Panc1 (cell line): ENCODE results near the gene LIPJ. TPM values are rescaled to one million over a fixed set of nuclear protein-coding genes. Genes with fewer than 3 reads are reported as not detected.

Source experiments
- ATAC-seq: fragments of 200-7000 bp; cut with Tn5 transposase; 2 replicates; pipeline ENCODE4 v1.9.1; 2020; ENCODE audit warnings: mild to moderate bottlenecking, moderate library complexity
- BruUV-seq: library from RNA; stranded (reverse); fragments of 400-500 nt; replicated peaks from 2 replicates; lab custom pipeline; 2021; lab: Mats Ljungman, UMichigan
- CTCF ChIA-PET: fragments of 300-600 bp; sonication (Branson Sonifier 250); formaldehyde crosslinking; loops from one replicate; lab custom pipeline; 2022; ENCODE audit warnings: antibody characterized with exemption; lab: Charles Lee
- POLR2A ChIA-PET: fragments of 300-600 bp; sonication (Branson Sonifier 250); formaldehyde crosslinking; loops from one replicate; lab custom pipeline; 2022; ENCODE audit warnings: antibody characterized with exemption; lab: Charles Lee
- DNase-seq: peaks from one replicate; pipeline ENCODE4 v3.0.0-alpha.2; 2010; ENCODE audit warnings: low read depth, low spot score
- H3K27ac ChIP-seq: 2 replicates; pipeline ENCODE4 v1.5.1; 2011; ENCODE audit warnings: mild to moderate bottlenecking, low read length, inconsistent platforms
- H3K27me3 ChIP-seq: fragments of 200-500 bp; sonication (Bioruptor generic); 2 replicates; pipeline ENCODE4 v1.6.0; 2014; ENCODE audit warnings: low read length, inconsistent platforms; ENCODE audit not compliant: control insufficient read depth, insufficient read depth
- H3K36me3 ChIP-seq: fragments of 200-500 bp; sonication (Bioruptor generic); 2 replicates; pipeline ENCODE4 v1.5.1; 2014; ENCODE audit warnings: inconsistent platforms, mild to moderate bottlenecking, low read length, moderate library complexity; ENCODE audit not compliant: control insufficient read depth, insufficient read depth
- H3K4me1 ChIP-seq: 2 replicates; pipeline ENCODE4 v1.5.1; 2011; ENCODE audit warnings: inconsistent platforms, mild to moderate bottlenecking, low read length, moderate library complexity; ENCODE audit not compliant: control insufficient read depth, insufficient read depth
- H3K4me3 ChIP-seq, 2 experiments: 2 replicates each; pipeline ENCODE4 v1.5.1; 2011 to 2012; ENCODE audit warnings: low read depth in 2 of 2, low read length in 2 of 2, mild to moderate bottlenecking in 2 of 2, inconsistent platforms in 1 of 2, moderate library complexity in 1 of 2
- H3K9me3 ChIP-seq: fragments of 200-500 bp; sonication (Bioruptor generic); 2 replicates; pipeline ENCODE4 v1.5.1; 2014; ENCODE audit warnings: low read depth, mild to moderate bottlenecking, inconsistent platforms, low read length, moderate library complexity; ENCODE audit not compliant: control insufficient read depth, insufficient read depth
- POLR2AphosphoS5 ChIP-seq: IDR thresholded peaks from 2 replicates; pipeline ENCODE4 v1.6.1; 2012; ENCODE audit warnings: mild to moderate bottlenecking, low read depth, low read length, moderate library complexity
- SIN3A ChIP-seq: IDR thresholded peaks from 2 replicates; pipeline ENCODE4 v1.6.1; 2012; ENCODE audit warnings: low read depth, mild to moderate bottlenecking, low read length, moderate library complexity, borderline replicate concordance; ENCODE audit not compliant: insufficient read depth
- TCF7L2 ChIP-seq: IDR thresholded peaks from 2 replicates; pipeline ENCODE4 v1.6.1; 2011; ENCODE audit warnings: mild to moderate bottlenecking, low read depth, low read length, inconsistent platforms
- in situ Hi-C: cut with HindIII; loops from 2 replicates; pipeline ENCODE4 v1.10.0; 2016; ENCODE audit warnings: low sequenced_read_pairs, low pct_unique_long_range_greater_than_20kb
- intact Hi-C: fragments of 100-400 bp; cut with micrococcal nuclease; formaldehyde crosslinking; loops from one replicate; pipeline ENCODE4 v1.10.0; 2022; ENCODE audit not compliant: unreplicated experiment
- total RNA-seq: library from RNA; stranded (reverse); gene quantifications from one replicate; pipeline ENCODE4 v1.2.1, GENCODE V29; 2021; ENCODE audit not compliant: unreplicated experiment
- TF ChIP-seq, protein P1 (sequence below): fragments of 450-650 bp; IDR thresholded peaks from 2 replicates; pipeline ENCODE4 v1.5.1; 2017; ENCODE audit warnings: mild to moderate bottlenecking
- TF ChIP-seq, protein P2 (sequence below), 2 experiments: IDR thresholded peaks; 2 replicates each; pipeline ENCODE4 v1.6.1; 2011 to 2012; ENCODE audit warnings: low read depth in 2 of 2, control low read depth in 1 of 2, low read length in 1 of 2, mild to moderate bottlenecking in 1 of 2, moderate library complexity in 1 of 2; ENCODE audit not compliant: insufficient read depth in 1 of 2

Gene LIPJ
- total RNA-seq, 1 experiment from 2014 or later = not detected

DNA sequence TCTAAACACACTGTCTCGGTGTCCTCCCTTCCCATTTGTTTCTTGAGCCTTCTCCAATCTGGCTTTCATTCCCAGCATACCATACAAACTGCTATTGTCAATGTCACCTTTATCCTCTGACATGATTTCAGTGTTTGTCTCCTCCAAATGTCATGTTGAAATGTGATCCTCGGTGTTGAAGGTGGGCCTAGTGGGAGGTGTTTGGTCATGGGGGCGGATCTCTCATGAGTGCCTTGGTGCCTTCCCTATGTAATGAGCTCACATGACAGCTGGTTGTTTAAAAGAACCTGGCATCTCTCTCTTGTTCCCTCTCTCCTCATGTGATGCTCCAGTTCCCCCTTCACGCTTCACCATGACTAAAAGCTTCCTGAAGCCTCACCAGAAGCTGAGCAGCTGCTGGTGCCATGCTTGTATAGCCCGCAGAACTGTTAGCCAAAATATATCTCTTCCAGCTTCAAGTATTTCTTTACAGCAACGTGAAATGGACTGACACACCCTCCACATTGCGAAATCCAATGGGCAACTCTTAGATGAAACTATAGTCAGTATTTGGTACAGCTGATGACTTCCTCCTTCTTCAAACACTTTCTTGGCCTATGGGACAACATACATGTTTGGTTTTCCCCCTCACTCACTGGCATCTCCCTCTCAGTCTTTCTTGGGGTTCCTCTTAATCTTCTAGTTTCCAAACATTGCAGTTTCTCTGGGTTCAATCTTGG lies 31.2 kb upstream of the LIPJ start:
- DNase-seq (no peak), ATAC-seq (no peak)
- TF ChIP-seq, protein P1, sequence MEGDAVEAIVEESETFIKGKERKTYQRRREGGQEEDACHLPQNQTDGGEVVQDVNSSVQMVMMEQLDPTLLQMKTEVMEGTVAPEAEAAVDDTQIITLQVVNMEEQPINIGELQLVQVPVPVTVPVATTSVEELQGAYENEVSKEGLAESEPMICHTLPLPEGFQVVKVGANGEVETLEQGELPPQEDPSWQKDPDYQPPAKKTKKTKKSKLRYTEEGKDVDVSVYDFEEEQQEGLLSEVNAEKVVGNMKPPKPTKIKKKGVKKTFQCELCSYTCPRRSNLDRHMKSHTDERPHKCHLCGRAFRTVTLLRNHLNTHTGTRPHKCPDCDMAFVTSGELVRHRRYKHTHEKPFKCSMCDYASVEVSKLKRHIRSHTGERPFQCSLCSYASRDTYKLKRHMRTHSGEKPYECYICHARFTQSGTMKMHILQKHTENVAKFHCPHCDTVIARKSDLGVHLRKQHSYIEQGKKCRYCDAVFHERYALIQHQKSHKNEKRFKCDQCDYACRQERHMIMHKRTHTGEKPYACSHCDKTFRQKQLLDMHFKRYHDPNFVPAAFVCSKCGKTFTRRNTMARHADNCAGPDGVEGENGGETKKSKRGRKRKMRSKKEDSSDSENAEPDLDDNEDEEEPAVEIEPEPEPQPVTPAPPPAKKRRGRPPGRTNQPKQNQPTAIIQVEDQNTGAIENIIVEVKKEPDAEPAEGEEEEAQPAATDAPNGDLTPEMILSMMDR = no peak
- TF ChIP-seq POLR2AphosphoS5 = no peak
- TF ChIP-seq, protein P2, sequence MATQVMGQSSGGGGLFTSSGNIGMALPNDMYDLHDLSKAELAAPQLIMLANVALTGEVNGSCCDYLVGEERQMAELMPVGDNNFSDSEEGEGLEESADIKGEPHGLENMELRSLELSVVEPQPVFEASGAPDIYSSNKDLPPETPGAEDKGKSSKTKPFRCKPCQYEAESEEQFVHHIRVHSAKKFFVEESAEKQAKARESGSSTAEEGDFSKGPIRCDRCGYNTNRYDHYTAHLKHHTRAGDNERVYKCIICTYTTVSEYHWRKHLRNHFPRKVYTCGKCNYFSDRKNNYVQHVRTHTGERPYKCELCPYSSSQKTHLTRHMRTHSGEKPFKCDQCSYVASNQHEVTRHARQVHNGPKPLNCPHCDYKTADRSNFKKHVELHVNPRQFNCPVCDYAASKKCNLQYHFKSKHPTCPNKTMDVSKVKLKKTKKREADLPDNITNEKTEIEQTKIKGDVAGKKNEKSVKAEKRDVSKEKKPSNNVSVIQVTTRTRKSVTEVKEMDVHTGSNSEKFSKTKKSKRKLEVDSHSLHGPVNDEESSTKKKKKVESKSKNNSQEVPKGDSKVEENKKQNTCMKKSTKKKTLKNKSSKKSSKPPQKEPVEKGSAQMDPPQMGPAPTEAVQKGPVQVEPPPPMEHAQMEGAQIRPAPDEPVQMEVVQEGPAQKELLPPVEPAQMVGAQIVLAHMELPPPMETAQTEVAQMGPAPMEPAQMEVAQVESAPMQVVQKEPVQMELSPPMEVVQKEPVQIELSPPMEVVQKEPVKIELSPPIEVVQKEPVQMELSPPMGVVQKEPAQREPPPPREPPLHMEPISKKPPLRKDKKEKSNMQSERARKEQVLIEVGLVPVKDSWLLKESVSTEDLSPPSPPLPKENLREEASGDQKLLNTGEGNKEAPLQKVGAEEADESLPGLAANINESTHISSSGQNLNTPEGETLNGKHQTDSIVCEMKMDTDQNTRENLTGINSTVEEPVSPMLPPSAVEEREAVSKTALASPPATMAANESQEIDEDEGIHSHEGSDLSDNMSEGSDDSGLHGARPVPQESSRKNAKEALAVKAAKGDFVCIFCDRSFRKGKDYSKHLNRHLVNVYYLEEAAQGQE (IDR thresholded peaks at IDR 0.05; ENCODE audit: insufficient read depth in 1 of 2, low read depth in 2 of 2, low read length in 1 of 2) = no peak
- TF ChIP-seq SIN3A = no peak
- no peak for TF ChIP-seq TCF7L2
- Histone ChIP-seq H3K9me3 (no peaks in the 10 kb centered on the region), H3K4me3 (no peak overlapping the region), H3K27ac (no peak overlapping the region), H3K27me3 (no peaks in the 10 kb centered on the region), H3K36me3 (no peaks in the 10 kb centered on the region), H3K4me1 (peaks cover 4% of the 10 kb centered on the region; the same call in 1 of the 2 replicates)
- in situ Hi-C loops = no loop called here
- BruUV-seq = no TSS peak
- intact Hi-C loops = loop anchor here (10.0 kb wide), 1 partner anchor 901 kb away; the partner anchor contains the start of gene PAPSS2
- ChIA-PET POLR2A (no interaction called here), CTCF (no interaction called here)

DNA sequence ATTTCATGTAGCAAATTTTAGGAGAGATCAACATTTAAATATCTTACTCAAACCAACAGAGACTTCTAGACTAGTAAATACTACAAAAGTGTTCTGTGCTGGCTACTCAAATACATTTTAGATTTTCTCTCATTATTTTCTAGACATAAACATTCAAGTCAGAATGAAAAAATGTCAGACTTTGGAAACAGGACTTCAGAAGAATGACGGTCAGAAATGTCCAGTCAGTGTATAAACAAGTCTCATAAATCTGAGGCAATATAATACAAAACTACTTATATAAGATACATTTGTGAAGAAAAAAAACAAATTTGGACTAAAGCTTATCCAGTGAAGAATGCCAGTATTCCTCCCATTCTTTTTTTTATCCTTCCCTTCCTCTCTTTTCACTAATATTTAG lies 29.3 kb upstream of the LIPJ start:
- no TSS peak for BruUV-seq
- Histone ChIP-seq H3K27ac (no peak overlapping the region), H3K4me1 (no peaks in the 10 kb centered on the region), H3K36me3 (no peaks in the 10 kb centered on the region), H3K4me3 (no peak overlapping the region), H3K9me3 (no peaks in the 10 kb centered on the region), H3K27me3 (no peaks in the 10 kb centered on the region)
- POLR2A ChIA-PET = no interaction called here
- in situ Hi-C loops (no loop called here), intact Hi-C loops (loop anchor here (10.0 kb wide), 1 partner anchor 902 kb away; the partner anchor contains the start of gene PAPSS2)
- DNase-seq (no peak), ATAC-seq (no peak)
- TF ChIP-seq, protein P2 (IDR thresholded peaks at IDR 0.05; ENCODE audit: insufficient read depth in 1 of 2, low read depth in 2 of 2, low read length in 1 of 2) = no peak
- TF ChIP-seq POLR2AphosphoS5 (no peak), TCF7L2 (no peak), SIN3A (no peak)
- TF ChIP-seq, protein P1 = no peak
- CTCF ChIA-PET = no interaction called here
